OCI-LY3 (cell line): Measurements from ENCODE around the gene NRROS.
A peak's percentile ranks its signal among the peaks of the same experiment; 100 is the strongest.
"Not testable (repeated sequence)": the region's sequence is repeated elsewhere in the genome, so short reads cannot be mapped to it uniquely, and the experiment has no call there.

Experiments used
- H2AFZ ChIP-seq: fragments of 200-600, 300-600 bp; shearing (Covaris generic); 2 replicates; pipeline ENCODE4 v1.6.0; 2014; ENCODE audit warnings: antibody characterized with exemption, low read depth, low read length
- H3K27ac ChIP-seq: fragments of 200-600, 300-600 bp; sonication (generic); 2 replicates; pipeline ENCODE4 v1.5.1; 2014; ENCODE audit warnings: mild to moderate bottlenecking, low read length, moderate library complexity, mixed read lengths
- H3K27me3 ChIP-seq: fragments of 200-600, 300-600 bp; sonication (generic); 2 replicates; pipeline ENCODE4 v1.6.1; 2014; ENCODE audit warnings: low read depth, low read length, mixed read lengths
- H3K36me3 ChIP-seq: fragments of 200-600, 300-600 bp; sonication (generic); replicated peaks from 2 replicates; pipeline ENCODE3; 2014; ENCODE audit warnings: low read depth, low read length, mixed read lengths
- H3K4me1 ChIP-seq: fragments of 300-600, 200-600 bp; sonication (generic); 2 replicates; pipeline ENCODE4 v1.6.1; 2014; ENCODE audit warnings: low read length, mixed read lengths
- H3K4me2 ChIP-seq: fragments of 200-600, 300-600 bp; sonication (generic); 2 replicates; pipeline ENCODE4 v1.6.1; 2014; ENCODE audit warnings: low read length, mixed read lengths
- H3K4me3 ChIP-seq: fragments of 300-600, 200-600 bp; sonication (generic); 2 replicates; pipeline ENCODE4 v1.5.1; 2014; ENCODE audit warnings: antibody characterized with exemption, mild to moderate bottlenecking, low read length, moderate library complexity
- H3K79me2 ChIP-seq: fragments of 300-600, 200-600 bp; shearing (Covaris generic); 2 replicates; pipeline ENCODE4 v1.6.1; 2014; ENCODE audit warnings: mild to moderate bottlenecking, low read length, mixed read lengths
- H3K9ac ChIP-seq: fragments of 300-600, 200-600 bp; shearing (Covaris generic); 2 replicates; pipeline ENCODE4 v1.6.0; 2014; ENCODE audit warnings: mild to moderate bottlenecking, low read length, moderate library complexity
- H3K9me3 ChIP-seq: fragments of 200-600, 300-600 bp; shearing (Covaris generic); 2 replicates; pipeline ENCODE4 v1.6.1; 2014; ENCODE audit warnings: low read length, mixed read lengths; ENCODE audit not compliant: insufficient read depth
- H4K20me1 ChIP-seq: fragments of 200-600, 300-600 bp; sonication (generic); 2 replicates; pipeline ENCODE4 v1.6.1; 2016; ENCODE audit warnings: low read length, mixed read lengths; ENCODE audit not compliant: insufficient read depth
- EZH2phosphoT487 ChIP-seq: fragments of 200-600 bp; shearing (Covaris generic); IDR thresholded peaks from 2 replicates; pipeline ENCODE4 v1.6.1; 2018; ENCODE audit warnings: antibody characterized with exemption, mixed run types, low read depth
- TF ChIP-seq, protein P1 (sequence below): fragments of 200-600, 300-600 bp; sonication (generic); IDR thresholded peaks from 2 replicates; pipeline ENCODE4 v1.5.1; 2014; ENCODE audit warnings: antibody characterized with exemption, low read length, low read depth

NRROS gene

DNA sequence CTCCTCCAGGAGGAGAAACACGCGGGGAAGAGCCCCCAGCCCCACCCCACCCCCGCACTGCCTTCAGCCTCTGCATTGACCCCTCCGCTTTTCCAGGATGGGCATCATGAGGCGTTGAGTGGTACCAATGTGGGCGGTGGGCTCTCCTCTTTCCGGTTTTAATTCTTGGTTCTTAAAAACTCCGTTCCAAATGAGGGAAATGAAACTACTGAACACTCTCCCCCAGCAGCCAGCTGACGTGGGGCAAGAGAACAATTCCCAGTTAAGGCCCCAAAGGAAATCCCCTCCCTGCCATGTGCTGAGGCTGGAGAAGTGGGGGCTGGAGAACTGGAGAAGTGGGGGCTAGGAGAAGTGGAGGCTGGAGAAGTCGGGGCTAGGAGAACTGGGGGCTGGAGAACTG is 5.3 kb upstream of the NRROS start:
- Histone ChIP-seq H3K4me2 (peak overlapping the region; percentile 98), H3K36me3 (peaks cover 3% of the 10 kb centered on the region), H3K4me3 (peak overlapping the region; percentile 89), H2AFZ (no peak overlapping the region), H4K20me1 (no peaks in the 10 kb centered on the region), H3K79me2 (peaks cover 57% of the 10 kb centered on the region), H3K9ac (peak overlapping the region; percentile 99), H3K9me3 (no peaks in the 10 kb centered on the region), H3K27ac (peak overlapping the region; percentile 98), H3K4me1 (peaks cover 77% of the 10 kb centered on the region), H3K27me3 (no peaks in the 10 kb centered on the region)
- TF ChIP-seq, protein P1, sequence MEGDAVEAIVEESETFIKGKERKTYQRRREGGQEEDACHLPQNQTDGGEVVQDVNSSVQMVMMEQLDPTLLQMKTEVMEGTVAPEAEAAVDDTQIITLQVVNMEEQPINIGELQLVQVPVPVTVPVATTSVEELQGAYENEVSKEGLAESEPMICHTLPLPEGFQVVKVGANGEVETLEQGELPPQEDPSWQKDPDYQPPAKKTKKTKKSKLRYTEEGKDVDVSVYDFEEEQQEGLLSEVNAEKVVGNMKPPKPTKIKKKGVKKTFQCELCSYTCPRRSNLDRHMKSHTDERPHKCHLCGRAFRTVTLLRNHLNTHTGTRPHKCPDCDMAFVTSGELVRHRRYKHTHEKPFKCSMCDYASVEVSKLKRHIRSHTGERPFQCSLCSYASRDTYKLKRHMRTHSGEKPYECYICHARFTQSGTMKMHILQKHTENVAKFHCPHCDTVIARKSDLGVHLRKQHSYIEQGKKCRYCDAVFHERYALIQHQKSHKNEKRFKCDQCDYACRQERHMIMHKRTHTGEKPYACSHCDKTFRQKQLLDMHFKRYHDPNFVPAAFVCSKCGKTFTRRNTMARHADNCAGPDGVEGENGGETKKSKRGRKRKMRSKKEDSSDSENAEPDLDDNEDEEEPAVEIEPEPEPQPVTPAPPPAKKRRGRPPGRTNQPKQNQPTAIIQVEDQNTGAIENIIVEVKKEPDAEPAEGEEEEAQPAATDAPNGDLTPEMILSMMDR: no peak
- no peak for TF ChIP-seq EZH2phosphoT487

DNA sequence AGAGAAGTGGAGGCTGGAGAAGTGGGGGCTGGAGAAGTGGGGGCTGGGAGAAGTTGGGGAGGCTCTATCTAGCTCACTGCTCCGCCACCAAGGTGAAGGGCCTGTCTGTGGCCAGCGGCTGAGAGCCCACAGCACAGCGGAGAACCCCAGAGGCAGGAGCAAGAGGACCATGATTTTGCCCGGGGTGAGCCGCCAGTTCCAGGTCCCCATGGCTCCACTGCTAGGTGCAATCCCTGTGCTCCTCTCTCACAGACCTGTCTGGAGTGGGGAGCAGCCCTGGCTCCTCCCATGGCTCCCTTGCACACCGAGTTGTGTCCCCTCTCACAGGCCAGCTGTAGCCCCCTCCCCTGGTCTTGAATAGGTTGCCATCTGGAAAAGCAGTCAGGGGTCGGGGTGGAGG is 4.7 kb upstream of the NRROS start:
- Histone ChIP-seq H3K9ac (peak overlapping the region; percentile 99), H3K4me1 (peaks cover 74% of the 10 kb centered on the region), H3K9me3 (no peaks in the 10 kb centered on the region), H2AFZ (no peak overlapping the region), H3K79me2 (peaks cover 63% of the 10 kb centered on the region), H4K20me1 (no peaks in the 10 kb centered on the region), H3K36me3 (peaks cover 4% of the 10 kb centered on the region), H3K27ac (peak overlapping the region; percentile 98), H3K27me3 (no peaks in the 10 kb centered on the region), H3K4me3 (peak overlapping the region; percentile 89; the same call in 1 of the 2 replicates), H3K4me2 (peak overlapping the region; percentile 98)
- TF ChIP-seq, protein P1: no peak
- TF ChIP-seq EZH2phosphoT487: no peak

DNA sequence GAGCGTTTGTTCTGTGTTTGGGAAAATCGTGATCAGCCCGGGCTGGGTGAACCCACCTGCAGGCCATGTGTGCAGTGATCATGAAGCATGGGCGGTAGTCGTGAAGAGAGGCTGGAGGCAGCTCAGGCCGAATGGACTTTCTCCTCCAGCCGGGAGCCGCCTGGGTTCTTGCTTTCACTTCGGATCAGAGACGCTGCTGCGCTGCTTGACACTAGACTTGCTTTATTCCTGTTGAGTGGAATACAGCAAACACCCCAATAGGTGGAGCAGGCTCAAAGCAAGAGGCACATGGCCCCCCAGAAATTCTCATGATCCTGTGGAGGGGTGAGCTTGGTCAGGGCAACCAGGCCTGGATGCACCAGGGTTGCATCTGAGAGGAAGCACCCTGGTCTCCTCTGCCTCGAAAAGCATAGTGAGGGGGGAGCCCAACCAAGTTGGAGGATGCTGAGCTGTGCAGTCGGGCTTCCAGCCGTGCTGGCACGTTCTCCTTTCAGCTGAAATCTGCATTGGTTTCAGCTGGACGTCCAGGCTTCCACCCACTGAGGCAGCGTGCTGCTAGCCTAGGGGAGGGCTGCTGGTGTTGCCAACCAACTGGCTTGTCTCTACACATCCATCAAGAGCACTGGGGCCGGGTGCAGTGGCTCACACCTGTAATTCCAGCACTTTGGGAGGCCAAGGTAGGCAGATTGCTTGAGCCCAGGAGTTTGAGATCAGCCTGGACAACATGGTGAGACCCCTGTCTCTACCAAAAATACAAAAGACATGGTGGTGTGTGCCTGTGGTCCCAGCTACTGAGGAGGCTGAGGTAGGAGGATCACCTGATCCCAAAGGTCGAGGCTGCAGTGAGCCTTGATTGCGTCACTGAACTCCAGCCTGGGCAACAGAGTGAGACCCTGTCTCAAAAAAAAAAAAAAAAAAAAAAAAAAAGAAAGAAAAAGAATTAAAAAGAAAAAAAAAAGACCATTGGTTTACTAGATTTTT is 2.8 kb upstream of the NRROS start:
- Histone ChIP-seq H3K27ac (no peak overlapping the region), H3K9ac (no peak overlapping the region), H3K27me3 (no peaks in the 10 kb centered on the region), H3K4me3 (no peak overlapping the region), H3K9me3 (no peaks in the 10 kb centered on the region), H2AFZ (no peak overlapping the region), H3K4me2 (no peak overlapping the region), H4K20me1 (no peaks in the 10 kb centered on the region), H3K4me1 (peaks cover 75% of the 10 kb centered on the region), H3K79me2 (peaks cover 78% of the 10 kb centered on the region), H3K36me3 (peaks cover 14% of the 10 kb centered on the region)
- TF ChIP-seq, protein P1: no peak
- TF ChIP-seq EZH2phosphoT487: no peak

DNA sequence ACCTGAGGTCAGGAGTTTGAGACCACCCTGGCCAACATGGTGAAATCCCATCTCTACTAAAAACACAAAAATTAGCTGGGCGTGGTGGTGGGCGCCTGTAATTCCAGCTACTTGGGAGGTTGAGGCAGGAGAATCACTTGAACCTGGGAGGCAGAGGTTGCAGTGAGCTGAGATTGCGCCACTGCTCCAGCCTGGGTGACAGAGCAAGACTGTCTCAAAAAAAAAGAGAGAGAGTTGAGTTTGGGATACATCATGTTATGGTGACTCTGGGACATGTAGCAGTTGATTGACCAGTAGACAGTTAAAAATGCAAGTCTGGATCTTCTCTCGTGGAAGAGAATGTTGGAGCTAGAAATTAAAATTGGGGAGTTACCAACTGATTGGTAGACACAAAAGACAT is 1.6 kb upstream of the NRROS start:
- not testable (repeated sequence) for H4K20me1 ChIP-seq, H3K9ac ChIP-seq, H3K9me3 ChIP-seq, H3K4me3 ChIP-seq, H2AFZ ChIP-seq, H3K27me3 ChIP-seq
- Histone ChIP-seq H3K4me2 (peak overlapping the region; percentile 37; the same call in 1 of the 2 replicates), H3K79me2 (peaks cover 82% of the 10 kb centered on the region), H3K36me3 (peaks cover 19% of the 10 kb centered on the region), H3K4me1 (peaks cover 84% of the 10 kb centered on the region), H3K27ac (peak overlapping the region; percentile 98)
